Measurements from ENCODE around the gene BUD13. TPM values are rescaled to one million over a fixed set of nuclear protein-coding genes. Genes with fewer than 3 reads are reported as not detected.

Gene BUD13
- total RNA-seq, 2 donors from 2014 or later, result 17.9 to 19.1 TPM

DNA sequence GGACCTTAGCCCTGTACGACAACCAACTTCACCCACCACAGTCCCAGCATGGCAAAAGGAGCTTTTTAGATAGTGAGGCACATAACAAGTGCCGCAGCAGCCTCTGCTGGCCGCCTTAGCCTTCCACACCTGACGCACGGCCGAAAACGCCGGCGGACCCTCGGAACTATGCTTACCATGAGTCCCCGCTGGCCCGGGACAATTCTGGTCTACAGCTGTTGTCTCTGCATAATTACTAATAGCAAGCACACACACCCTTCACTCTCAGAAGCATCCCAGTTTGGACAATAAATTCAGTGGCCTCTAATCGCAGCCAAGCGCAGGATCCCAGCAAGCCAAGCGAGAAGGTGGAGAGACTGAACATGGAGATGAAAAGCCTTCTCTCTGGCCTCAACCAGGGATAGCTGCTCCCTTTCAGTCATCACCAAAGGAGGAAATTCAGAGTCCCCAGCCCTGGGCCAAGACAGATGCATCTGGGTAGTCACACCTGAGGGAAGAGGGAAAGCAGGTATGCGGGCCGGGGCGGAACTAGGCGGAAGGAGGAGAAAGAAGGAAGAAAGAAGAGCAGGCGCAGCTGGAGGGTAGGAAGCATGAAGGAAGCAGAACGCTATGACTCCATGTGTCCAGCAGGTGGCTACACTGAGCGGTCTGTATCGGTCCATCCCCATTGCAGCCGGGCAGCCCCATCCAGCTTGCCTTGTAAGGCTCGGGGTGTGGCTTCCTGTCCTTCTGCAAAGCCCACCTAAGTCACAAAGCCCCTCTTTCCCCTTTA, 40.3 kb downstream of the BUD13 start:
- H3K4me1 ChIP-seq, result no peaks in the 10 kb centered on the region
- no peak overlapping the region for H3K9ac ChIP-seq (ENCODE audit: low read depth in 2 of 2, low read length in 2 of 2)
- intact Hi-C loops (cut with DNase I), result no loop called here
- H3K27me3 ChIP-seq, result no peaks in the 10 kb centered on the region
- TF ChIP-seq, protein P1, sequence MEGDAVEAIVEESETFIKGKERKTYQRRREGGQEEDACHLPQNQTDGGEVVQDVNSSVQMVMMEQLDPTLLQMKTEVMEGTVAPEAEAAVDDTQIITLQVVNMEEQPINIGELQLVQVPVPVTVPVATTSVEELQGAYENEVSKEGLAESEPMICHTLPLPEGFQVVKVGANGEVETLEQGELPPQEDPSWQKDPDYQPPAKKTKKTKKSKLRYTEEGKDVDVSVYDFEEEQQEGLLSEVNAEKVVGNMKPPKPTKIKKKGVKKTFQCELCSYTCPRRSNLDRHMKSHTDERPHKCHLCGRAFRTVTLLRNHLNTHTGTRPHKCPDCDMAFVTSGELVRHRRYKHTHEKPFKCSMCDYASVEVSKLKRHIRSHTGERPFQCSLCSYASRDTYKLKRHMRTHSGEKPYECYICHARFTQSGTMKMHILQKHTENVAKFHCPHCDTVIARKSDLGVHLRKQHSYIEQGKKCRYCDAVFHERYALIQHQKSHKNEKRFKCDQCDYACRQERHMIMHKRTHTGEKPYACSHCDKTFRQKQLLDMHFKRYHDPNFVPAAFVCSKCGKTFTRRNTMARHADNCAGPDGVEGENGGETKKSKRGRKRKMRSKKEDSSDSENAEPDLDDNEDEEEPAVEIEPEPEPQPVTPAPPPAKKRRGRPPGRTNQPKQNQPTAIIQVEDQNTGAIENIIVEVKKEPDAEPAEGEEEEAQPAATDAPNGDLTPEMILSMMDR (IDR thresholded peaks at IDR 0.05), result peak; percentile 66
- H3K27ac ChIP-seq, result no peak overlapping the region
- H3K36me3 ChIP-seq, result no peaks in the 10 kb centered on the region
- DNase-seq, result peak; percentile 64
- no peaks in the 10 kb centered on the region for H3K9me3 ChIP-seq
- H3K4me3 ChIP-seq, result no peak overlapping the region

- Histone ChIP-seq H3K4me1 (no peaks in the 10 kb centered on the region), H3K9me3 (no peaks in the 10 kb centered on the region), H3K9ac (ENCODE audit: low read depth in 2 of 2, low read length in 2 of 2) (no peak overlapping the region), H3K4me3 (no peak overlapping the region), H3K36me3 (no peaks in the 10 kb centered on the region), H3K27me3 (no peaks in the 10 kb centered on the region), H3K27ac (no peak overlapping the region)
- intact Hi-C loops (cut with DNase I), result no loop called here
- TF ChIP-seq, protein P1 (IDR thresholded peaks at IDR 0.05), result no peak
- DNase-seq, result no peak
These were observed 41.0 kb downstream of the BUD13 start for GRCh38 chr11:116731821-116732220.

- no peak for DNase-seq
- TF ChIP-seq, protein P1 (IDR thresholded peaks at IDR 0.05), result no peak
- H3K36me3 ChIP-seq, result no peaks in the 10 kb centered on the region
- H3K9ac ChIP-seq (ENCODE audit: low read depth in 2 of 2, low read length in 2 of 2), result no peak overlapping the region
- no peaks in the 10 kb centered on the region for H3K9me3 ChIP-seq
- H3K27ac ChIP-seq, result no peak overlapping the region
- no peaks in the 10 kb centered on the region for H3K27me3 ChIP-seq
- no peak overlapping the region for H3K4me3 ChIP-seq
- intact Hi-C loops (cut with DNase I), result no loop called here
- H3K4me1 ChIP-seq, result no peaks in the 10 kb centered on the region
These were observed 41.6 kb downstream of the BUD13 start for GRCh38 chr11:116731097-116731761.

DNA sequence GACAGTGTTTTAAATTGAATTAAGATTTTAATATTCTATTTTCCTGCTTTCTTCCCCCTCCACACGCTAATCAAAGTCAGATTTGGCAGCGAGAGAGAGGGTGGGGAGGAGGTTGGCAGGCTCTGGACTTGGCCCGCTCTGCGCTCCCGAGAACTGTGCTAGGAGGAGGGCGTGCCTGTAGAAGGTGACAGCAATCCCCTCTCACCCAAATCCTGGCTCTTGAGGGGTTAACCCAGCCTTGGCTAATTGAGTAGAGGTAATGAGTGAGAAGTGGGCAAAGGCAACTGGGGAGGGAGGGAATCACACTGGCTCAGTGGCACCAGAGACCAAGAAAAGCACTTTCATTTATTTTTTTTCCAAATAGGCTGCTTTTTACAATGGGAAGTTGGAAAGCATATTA, 42.2 kb downstream of the BUD13 start:
- Histone ChIP-seq H3K9me3 (no peaks in the 10 kb centered on the region), H3K9ac (ENCODE audit: low read depth in 2 of 2, low read length in 2 of 2) (no peak overlapping the region), H3K27ac (no peak overlapping the region), H3K36me3 (no peaks in the 10 kb centered on the region), H3K4me1 (no peaks in the 10 kb centered on the region), H3K4me3 (no peak overlapping the region), H3K27me3 (no peaks in the 10 kb centered on the region)
- no peak for DNase-seq
- TF ChIP-seq, protein P1 (IDR thresholded peaks at IDR 0.05), result no peak
- intact Hi-C loops (cut with DNase I), result no loop called here

DNA sequence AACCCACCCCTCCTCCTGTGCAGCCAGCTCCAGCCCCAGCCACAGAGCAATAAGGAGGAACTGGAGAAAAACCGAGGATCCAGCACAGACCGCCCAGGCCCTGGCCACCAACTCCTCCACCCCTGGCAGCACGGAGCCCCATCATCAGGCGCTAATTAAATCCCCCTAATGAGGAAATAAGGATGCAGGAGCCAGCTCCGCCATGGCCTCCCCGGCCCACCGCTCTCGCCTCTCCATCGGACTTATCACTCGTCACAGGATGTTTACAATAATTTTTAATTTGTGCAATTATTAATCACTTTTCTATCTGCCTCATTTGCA, 42.6 kb downstream of the BUD13 start:
- no peak for DNase-seq

More for the DNA sequence above, 42.6 kb downstream of the BUD13 start:
- TF ChIP-seq, protein P1 (IDR thresholded peaks at IDR 0.05), result no peak
- H3K27ac ChIP-seq, result no peak overlapping the region
- no peaks in the 10 kb centered on the region for H3K9me3 ChIP-seq
- H3K27me3 ChIP-seq, result no peaks in the 10 kb centered on the region
- H3K4me3 ChIP-seq, result no peak overlapping the region
- H3K36me3 ChIP-seq, result no peaks in the 10 kb centered on the region
- no peaks in the 10 kb centered on the region for H3K4me1 ChIP-seq
- H3K9ac ChIP-seq (ENCODE audit: low read depth in 2 of 2, low read length in 2 of 2), result no peak overlapping the region
- intact Hi-C loops (cut with DNase I), result no loop called here
